ENCODE results near the gene LCORL. TPM values are rescaled to one million over a fixed set of nuclear protein-coding genes. Genes with fewer than 3 reads are reported as not detected.

Gene LCORL
- total RNA-seq, 1 experiment from 2014 or later, result 13.8 TPM

DNA sequence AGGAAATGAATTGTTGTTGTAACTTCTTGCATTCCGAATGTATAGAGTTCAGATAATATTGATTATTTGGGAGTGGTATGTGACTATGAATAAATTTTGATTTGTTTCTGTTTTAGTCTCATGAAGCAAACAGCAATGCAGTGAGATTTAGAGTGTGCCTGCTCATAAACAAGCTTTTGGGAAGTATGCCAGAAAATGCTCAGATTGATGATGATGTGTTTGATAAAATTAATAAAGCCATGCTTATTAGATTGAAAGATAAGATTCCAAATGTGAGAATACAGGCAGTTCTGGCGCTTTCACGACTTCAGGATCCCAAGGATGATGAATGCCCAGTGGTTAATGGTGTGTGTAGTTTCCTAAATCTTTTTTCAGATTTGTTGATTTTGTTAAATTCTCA is 208.8 kb downstream of the LCORL start:
- peak overlapping the region; percentile 89; the same call in 1 of the 2 replicates for H3K4me3 ChIP-seq
- DNase-seq, result no peak
- peaks cover 90% of the 10 kb centered on the region for H3K79me2 ChIP-seq (ENCODE audit: low read depth)
- no peaks in the 10 kb centered on the region for H3K27me3 ChIP-seq (ENCODE audit: insufficient read depth, low read depth)
- no peaks in the 10 kb centered on the region for H3K9me3 ChIP-seq (ENCODE audit: insufficient read depth, low read depth)
- H3K27ac ChIP-seq, result no peak overlapping the region
- H3K36me3 ChIP-seq (ENCODE audit: low read depth), result peaks cover 5% of the 10 kb centered on the region; the same call in 1 of the 2 replicates
- POLR2A ChIA-PET (ENCODE audit: unreplicated experiment), result no interaction called here
- no TSS peak for BruUV-seq (replicated peaks)
- CTCF ChIA-PET, result no interaction called here
- TF ChIP-seq EZH2 (IDR thresholded peaks at IDR 0.05; ENCODE audit: low read depth), result no peak
- TF ChIP-seq, protein P1, sequence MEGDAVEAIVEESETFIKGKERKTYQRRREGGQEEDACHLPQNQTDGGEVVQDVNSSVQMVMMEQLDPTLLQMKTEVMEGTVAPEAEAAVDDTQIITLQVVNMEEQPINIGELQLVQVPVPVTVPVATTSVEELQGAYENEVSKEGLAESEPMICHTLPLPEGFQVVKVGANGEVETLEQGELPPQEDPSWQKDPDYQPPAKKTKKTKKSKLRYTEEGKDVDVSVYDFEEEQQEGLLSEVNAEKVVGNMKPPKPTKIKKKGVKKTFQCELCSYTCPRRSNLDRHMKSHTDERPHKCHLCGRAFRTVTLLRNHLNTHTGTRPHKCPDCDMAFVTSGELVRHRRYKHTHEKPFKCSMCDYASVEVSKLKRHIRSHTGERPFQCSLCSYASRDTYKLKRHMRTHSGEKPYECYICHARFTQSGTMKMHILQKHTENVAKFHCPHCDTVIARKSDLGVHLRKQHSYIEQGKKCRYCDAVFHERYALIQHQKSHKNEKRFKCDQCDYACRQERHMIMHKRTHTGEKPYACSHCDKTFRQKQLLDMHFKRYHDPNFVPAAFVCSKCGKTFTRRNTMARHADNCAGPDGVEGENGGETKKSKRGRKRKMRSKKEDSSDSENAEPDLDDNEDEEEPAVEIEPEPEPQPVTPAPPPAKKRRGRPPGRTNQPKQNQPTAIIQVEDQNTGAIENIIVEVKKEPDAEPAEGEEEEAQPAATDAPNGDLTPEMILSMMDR (conservative IDR thresholded peaks at IDR 0.05), result no peak
- peaks cover 6% of the 10 kb centered on the region; the same call in 1 of the 2 replicates for H4K20me1 ChIP-seq (ENCODE audit: insufficient read depth)
- no peak overlapping the region for H2AFZ ChIP-seq
- no peaks in the 10 kb centered on the region for H3F3A ChIP-seq (ENCODE audit: insufficient read depth, low read depth)
- peak overlapping the region; percentile 88 for H3K4me2 ChIP-seq
- no peaks in the 10 kb centered on the region for H3K9me2 ChIP-seq (ENCODE audit: insufficient read depth)
- intact Hi-C loops (cut with micrococcal nuclease; ENCODE audit: unreplicated experiment), result loop anchor here (5.0 to 10.0 kb wide), 2 partner anchors 210 to 238 kb away; partner anchors contain the start of genes LAP3 and LCORL
- peaks cover 26% of the 10 kb centered on the region for H3K4me1 ChIP-seq (replicated peaks; ENCODE audit: insufficient read depth)

DNA sequence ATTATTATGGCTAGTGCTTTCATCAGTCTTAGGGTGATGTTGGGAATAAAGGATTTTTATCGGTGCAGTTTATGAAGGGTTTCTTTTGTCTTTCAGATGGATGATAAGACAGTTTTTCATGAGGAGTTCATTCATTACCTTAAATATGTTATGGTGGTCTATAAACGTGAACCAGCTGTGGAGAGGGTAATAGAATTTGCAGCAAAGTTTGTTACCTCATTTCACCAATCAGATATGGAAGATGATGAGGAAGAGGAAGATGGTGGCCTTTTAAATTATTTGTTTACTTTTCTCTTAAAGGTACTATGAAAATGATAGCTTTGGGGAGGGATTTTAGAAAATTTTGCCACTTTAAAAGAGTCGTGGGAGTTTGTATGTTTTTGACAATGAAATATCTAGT is 209.4 kb downstream of the LCORL start:
- Histone ChIP-seq H3K4me1 (replicated peaks; ENCODE audit: insufficient read depth) (peaks cover 33% of the 10 kb centered on the region), H3K4me2 (peak overlapping the region; percentile 88), H3K4me3 (peak overlapping the region; percentile 89), H4K20me1 (ENCODE audit: insufficient read depth) (peaks cover 13% of the 10 kb centered on the region; the same call in 1 of the 2 replicates), H3K27ac (no peak overlapping the region), H3K27me3 (ENCODE audit: insufficient read depth, low read depth) (no peaks in the 10 kb centered on the region), H3K79me2 (ENCODE audit: low read depth) (peaks cover 90% of the 10 kb centered on the region), H3K9me2 (ENCODE audit: insufficient read depth) (no peaks in the 10 kb centered on the region), H3K9me3 (ENCODE audit: insufficient read depth, low read depth) (no peaks in the 10 kb centered on the region), H2AFZ (peak overlapping the region; percentile 91), H3K36me3 (ENCODE audit: low read depth) (peaks cover 12% of the 10 kb centered on the region; the same call in 1 of the 2 replicates), H3F3A (ENCODE audit: insufficient read depth, low read depth) (no peaks in the 10 kb centered on the region)
- intact Hi-C loops (cut with micrococcal nuclease; ENCODE audit: unreplicated experiment), result loop anchor here (5.0 to 10.0 kb wide), 2 partner anchors 210 to 237 kb away; partner anchors contain the start of genes LAP3 and LCORL
- no peak for DNase-seq
- CTCF ChIA-PET, result no interaction called here
- TF ChIP-seq, protein P1 (conservative IDR thresholded peaks at IDR 0.05), result no peak
- no peak for TF ChIP-seq EZH2 (IDR thresholded peaks at IDR 0.05; ENCODE audit: low read depth)
- POLR2A ChIA-PET (ENCODE audit: unreplicated experiment), result no interaction called here
- no TSS peak for BruUV-seq (replicated peaks)

DNA sequence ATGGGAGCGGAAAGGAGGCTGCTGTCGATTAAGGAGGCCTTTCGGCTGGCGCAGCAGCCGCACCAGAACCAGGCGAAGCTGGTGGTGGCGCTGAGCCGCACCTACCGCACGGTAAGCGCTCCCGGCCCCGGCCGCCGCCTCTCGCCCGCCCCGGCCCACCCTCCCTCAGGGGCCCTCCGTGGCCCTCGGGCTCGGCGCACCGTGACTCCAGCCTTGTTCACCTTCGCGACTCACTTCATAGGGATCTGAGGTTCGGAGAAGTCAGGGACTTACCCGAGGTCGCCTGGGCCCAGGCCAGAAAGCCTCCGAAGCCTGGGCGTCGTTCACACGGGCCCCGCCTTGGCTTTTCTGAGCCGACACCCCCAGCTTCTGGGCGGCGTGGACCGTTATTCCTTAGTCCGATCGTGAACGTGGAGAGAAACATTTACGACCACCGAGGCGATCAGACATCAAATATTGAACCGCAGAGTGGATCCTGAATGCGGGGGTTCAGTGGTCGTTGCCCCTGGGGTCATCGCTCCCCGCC is 210.4 kb downstream of the LCORL start:
- Histone ChIP-seq H3K79me2 (ENCODE audit: low read depth) (peaks cover 96% of the 10 kb centered on the region), H3K4me1 (replicated peaks; ENCODE audit: insufficient read depth) (peaks cover 35% of the 10 kb centered on the region), H4K20me1 (ENCODE audit: insufficient read depth) (peaks cover 20% of the 10 kb centered on the region; the same call in 1 of the 2 replicates), H3K4me3 (peak overlapping the region; percentile 89), H3K36me3 (ENCODE audit: low read depth) (peaks cover 20% of the 10 kb centered on the region), H3F3A (ENCODE audit: insufficient read depth, low read depth) (no peaks in the 10 kb centered on the region), H3K27me3 (ENCODE audit: insufficient read depth, low read depth) (no peaks in the 10 kb centered on the region), H2AFZ (peak overlapping the region; percentile 91), H3K9me3 (ENCODE audit: insufficient read depth, low read depth) (no peaks in the 10 kb centered on the region), H3K27ac (0 out of 2 replicates have a peak overlapping the region, but pooled peaks have one; percentile 16), H3K9me2 (ENCODE audit: insufficient read depth) (no peaks in the 10 kb centered on the region), H3K4me2 (peak overlapping the region; percentile 88)
- POLR2A ChIA-PET (ENCODE audit: unreplicated experiment), result interaction anchor here (0.5 kb wide), 1 partner anchor 604 kb away, joined by 8 read pairs; no protein-coding TSS in a partner anchor
- intact Hi-C loops (cut with micrococcal nuclease; ENCODE audit: unreplicated experiment), result loop anchor here (2.0 to 10.0 kb wide), 3 partner anchors 196 to 236 kb away; partner anchors contain the start of genes LAP3, LCORL and MED28
- DNase-seq, result no peak
- TF ChIP-seq EZH2 (IDR thresholded peaks at IDR 0.05; ENCODE audit: low read depth), result no peak
- CTCF ChIA-PET, result no interaction called here
- no TSS peak for BruUV-seq (replicated peaks)

All from PC-9 (cell line).